ENCODE data around the gene WBP2NL. TPM values are rescaled to one million over a fixed set of nuclear protein-coding genes. Genes with fewer than 3 reads are reported as not detected.
"Not testable (repeated sequence)": the region's sequence is repeated elsewhere in the genome, so short reads cannot be mapped to it uniquely, and the experiment has no call there.

Gene WBP2NL
- total and polyA plus RNA-seq, 8 donors = 1.6 to 5.2 (median 3.0) TPM

GRCh38 chr22:42070517-42071422 is 72.2 kb downstream of the WBP2NL start, which contains the start of gene NAGA:
Gene NAGA, minus strand, starts transcription at chr22:42070812. Its CDS starts 515 bp downstream, at chr22:42070297.
- intact Hi-C loops (cut with DNase I) = no loop called here
- Histone ChIP-seq H3K27ac (peak within 1 kb of the TSS; percentile 91 to 92), H3K9me3 (no peaks in the 10 kb centered on the region), H3K36me3 (peaks cover 0 to 27% of the 10 kb centered on the region in 2 donors), H3K27me3 (no peaks in the 10 kb centered on the region), H3K4me1 (peaks cover 23 to 54% of the 10 kb centered on the region in 2 donors), H3K4me3 (peak within 1 kb of the TSS; percentile 64 to 72)
- peak; percentile 96 for ATAC-seq
- TF ChIP-seq CTCF (IDR thresholded peaks at IDR 0.05) = no peak
- DNase-seq = peak; percentile 89 to 99 (median 96)

- H3K4me3 ChIP-seq = peak overlapping the region; percentile 64 to 72
Measured at GRCh38 chr22:42071508-42071907, 72.9 kb downstream of the WBP2NL start.

GRCh38 chr22:42072606-42073330 is 74.2 kb downstream of the WBP2NL start:
- Histone ChIP-seq H3K4me3 (no peak overlapping the region), H3K36me3 (peaks cover 0 to 25% of the 10 kb centered on the region in 2 donors), H3K27me3 (no peaks in the 10 kb centered on the region), H3K9me3 (no peaks in the 10 kb centered on the region), H3K4me1 (peaks cover 23 to 60% of the 10 kb centered on the region in 2 donors), H3K27ac (no peak overlapping the region)
- DNase-seq (no peak), ATAC-seq (no peak)
- intact Hi-C loops (cut with DNase I) = no loop called here
- no peak for TF ChIP-seq CTCF (IDR thresholded peaks at IDR 0.05)

More at GRCh38 chr22:42071508-42071907, 72.9 kb downstream of the WBP2NL start:
- peaks cover 0 to 25% of the 10 kb centered on the region in 2 donors for H3K36me3 ChIP-seq
- H3K9me3 ChIP-seq; H3K27me3 ChIP-seq; DNase-seq; ATAC-seq; intact Hi-C loops (cut with DNase I): not testable (repeated sequence)
- peaks cover 23 to 54% of the 10 kb centered on the region in 2 donors for H3K4me1 ChIP-seq
- peak overlapping the region; percentile 91 to 92 for H3K27ac ChIP-seq

GRCh38 chr22:42073621-42074041 is 75.0 kb downstream of the WBP2NL start:
- TF ChIP-seq CTCF (IDR thresholded peaks at IDR 0.05) = no peak
- Histone ChIP-seq H3K4me3 (peak overlapping the region; percentile 65 to 72), H3K27ac (peak overlapping the region; percentile 83 to 93), H3K9me3 (no peaks in the 10 kb centered on the region), H3K36me3 (peaks cover 0 to 22% of the 10 kb centered on the region in 2 donors), H3K27me3 (no peaks in the 10 kb centered on the region), H3K4me1 (peaks cover 30 to 68% of the 10 kb centered on the region in 2 donors)
- ATAC-seq = no peak
- no peak for DNase-seq
- intact Hi-C loops (cut with DNase I) = no loop called here

- DNase-seq = peak in 3 of 4 donors; percentile 61 to 88 (median 69)
- H3K27me3 ChIP-seq = no peaks in the 10 kb centered on the region
- H3K4me3 ChIP-seq = peak within 1 kb of the TSS; percentile 65 to 72
- peak within 1 kb of the TSS; percentile 83 to 93 for H3K27ac ChIP-seq
- no peaks in the 10 kb centered on the region for H3K9me3 ChIP-seq
- intact Hi-C loops (cut with DNase I) = no loop called here
- peaks cover 0 to 22% of the 10 kb centered on the region in 2 donors for H3K36me3 ChIP-seq
- peaks cover 36 to 67% of the 10 kb centered on the region in 2 donors for H3K4me1 ChIP-seq
- TF ChIP-seq CTCF (IDR thresholded peaks at IDR 0.05) = peak in 1 of 2 donors; percentile 59
- ATAC-seq = peak; percentile 2
Measured at GRCh38 chr22:42074132-42074811, 75.7 kb downstream of the WBP2NL start, which contains the start of gene PHETA2. Gene PHETA2, plus strand, starts transcription at chr22:42074248. Its CDS starts 3,046 bp downstream, at chr22:42077294.

Data from left lung (tissue), 10 donors.